ENCODE measurements around the gene NCAPD2. TPM values are rescaled to one million over a fixed set of nuclear protein-coding genes. Genes with fewer than 3 reads are reported as not detected.

The NCAPD2 gene
- polyA plus RNA-seq, 1 of the 3 experiments (the other 2 are of a cell fraction) = 46.9 TPM

- TF ChIP-seq USF1 (IDR thresholded peaks at IDR 0.05; ENCODE audit: borderline replicate concordance, low read depth) (no peak), TAF1 (IDR thresholded peaks at IDR 0.05; ENCODE audit: borderline replicate concordance, low read depth, low read length) (no peak), SMC3 (IDR thresholded peaks at IDR 0.05; ENCODE audit: low read depth, low read length) (no peak), NFIC (IDR thresholded peaks at IDR 0.05; ENCODE audit: borderline replicate concordance) (no peak), EZH2phosphoT487 (IDR thresholded peaks at IDR 0.05; ENCODE audit: borderline replicate concordance, low read depth) (no peak)
Measured at GRCh38 chr12:6534695-6534944, 40.7 kb downstream of the NCAPD2 start (continued).

- H4K20me1 ChIP-seq (ENCODE audit: insufficient read depth) = peaks cover 55% of the 10 kb centered on the region
- H3K27me3 ChIP-seq (ENCODE audit: insufficient read depth) = no peaks in the 10 kb centered on the region
- ChIA-PET POLR2A (interaction anchor here (0.6 to 5.4 kb wide), 16 partner anchors 12 to 410 kb away, joined by 3 to 73 read pairs (median 6); partner anchors contain the start of genes MRPL51, NOP2, TAPBPL and USP5), CTCF (interaction anchor here (0.9 to 9.4 kb wide), 7 partner anchors 11 to 112 kb away, joined by 3 to 228 read pairs (median 4); partner anchors contain the start of genes IFFO1 and MRPL51)
- H3K9ac ChIP-seq = peak overlapping the region; percentile 99
- peaks cover 91% of the 10 kb centered on the region for H3F3A ChIP-seq (replicated peaks; ENCODE audit: insufficient read depth)
- H2AFZ ChIP-seq (ENCODE audit: low read depth) = no peak overlapping the region
- H3K79me2 ChIP-seq (ENCODE audit: insufficient read depth) = peaks cover 62% of the 10 kb centered on the region
- no peaks in the 10 kb centered on the region for H3K9me3 ChIP-seq
- peaks cover 15 to 34% of the 10 kb centered on the region in 2 experiments; a peak in 3 of 4 replicates for H3K4me1 ChIP-seq (ENCODE audit: control insufficient read depth in 1 of 2, insufficient read depth in 2 of 2, low read depth in 1 of 2, low read length in 1 of 2)
- H3K9me2 ChIP-seq = no peaks in the 10 kb centered on the region
- 0% methylated on average over 16 of the region's 52 CpGs for WGBS (ENCODE audit: low lambda C conversion rate)
- H3K36me3 ChIP-seq (replicated peaks in 1 of 2; ENCODE audit: control insufficient read depth in 1 of 2, insufficient read depth in 2 of 2, low read length in 1 of 2) = peaks cover 48 to 51% of the 10 kb centered on the region in 2 experiments
- peak overlapping the region; percentile 95 to 96 for H3K27ac ChIP-seq (ENCODE audit: low read depth in 2 of 2, low read length in 1 of 2)
- peak; percentile 81 for DNase-seq
- peak overlapping the region; percentile 93 to 97 for H3K4me3 ChIP-seq (ENCODE audit: low read depth in 2 of 2, low read length in 1 of 2)
- H3K4me2 ChIP-seq = peak overlapping the region; percentile 100
- TF ChIP-seq JUND (IDR thresholded peaks at IDR 0.05) (no peak), SIN3A (IDR thresholded peaks at IDR 0.05; ENCODE audit: borderline replicate concordance, low read depth, low read length) (no peak; the same call in 1 of the 2 replicates), RAD21 (IDR thresholded peaks at IDR 0.05; ENCODE audit: low read length) (no peak), ELF1 (IDR thresholded peaks at IDR 0.05) (no peak), CHD2 (IDR thresholded peaks at IDR 0.05; ENCODE audit: low read length, partially characterized antibody) (peak; percentile 80), PBX3 (IDR thresholded peaks at IDR 0.05) (no peak), EZH2phosphoT487 (IDR thresholded peaks at IDR 0.05; ENCODE audit: borderline replicate concordance, low read depth) (no peak), SMC3 (IDR thresholded peaks at IDR 0.05; ENCODE audit: low read depth, low read length) (no peak), MAX (IDR thresholded peaks at IDR 0.05; ENCODE audit: low read depth) (no peak), GABPA (IDR thresholded peaks at IDR 0.05; ENCODE audit: low read depth) (0 out of 2 replicates have a peak, but pooled peaks have one; percentile 15), TAF1 (IDR thresholded peaks at IDR 0.05; ENCODE audit: borderline replicate concordance, low read depth, low read length) (peak; percentile 77), TEAD4 (IDR thresholded peaks at IDR 0.05; ENCODE audit: borderline replicate concordance, insufficient read depth) (0 out of 2 replicates have a peak, but pooled peaks have one; percentile 30), EP300 (IDR thresholded peaks at IDR 0.05; ENCODE audit: borderline replicate concordance in 1 of 2, low read depth in 1 of 2, low read length in 1 of 2) (no peak), CTCF (IDR thresholded peaks at IDR 0.05) (no peak; the same call in 1 of the 2 replicates), FOSL2 (IDR thresholded peaks at IDR 0.05; ENCODE audit: borderline replicate concordance, low read depth) (0 out of 2 replicates have a peak, but pooled peaks have one; percentile 32), MXI1 (IDR thresholded peaks at IDR 0.05; ENCODE audit: low read depth, low read length) (peak; percentile 82), ZBTB33 (IDR thresholded peaks at IDR 0.05; ENCODE audit: borderline replicate concordance, low read depth) (no peak), IRF3 (IDR thresholded peaks at IDR 0.05; ENCODE audit: low read depth, low read length) (no peak), MEF2A (IDR thresholded peaks at IDR 0.05; ENCODE audit: borderline replicate concordance, low read depth) (no peak), NRF1 (IDR thresholded peaks at IDR 0.05; ENCODE audit: low read depth, low read length) (no peak), NFIC (IDR thresholded peaks at IDR 0.05; ENCODE audit: borderline replicate concordance) (peak; percentile 85), RFX5 (IDR thresholded peaks at IDR 0.05; ENCODE audit: low read length) (no peak)
Measured at GRCh38 chr12:6534945-6535696, 41.2 kb downstream of the NCAPD2 start.
